ENCODE measurements around the gene MYH13.

MYH13 gene

GRCh38 chr17:10403589-10403988 lies 30.8 kb upstream of the MYH13 start:
- DNase-seq (ENCODE audit: extremely low read depth, low read depth) = no peak
- TF ChIP-seq, protein P1, sequence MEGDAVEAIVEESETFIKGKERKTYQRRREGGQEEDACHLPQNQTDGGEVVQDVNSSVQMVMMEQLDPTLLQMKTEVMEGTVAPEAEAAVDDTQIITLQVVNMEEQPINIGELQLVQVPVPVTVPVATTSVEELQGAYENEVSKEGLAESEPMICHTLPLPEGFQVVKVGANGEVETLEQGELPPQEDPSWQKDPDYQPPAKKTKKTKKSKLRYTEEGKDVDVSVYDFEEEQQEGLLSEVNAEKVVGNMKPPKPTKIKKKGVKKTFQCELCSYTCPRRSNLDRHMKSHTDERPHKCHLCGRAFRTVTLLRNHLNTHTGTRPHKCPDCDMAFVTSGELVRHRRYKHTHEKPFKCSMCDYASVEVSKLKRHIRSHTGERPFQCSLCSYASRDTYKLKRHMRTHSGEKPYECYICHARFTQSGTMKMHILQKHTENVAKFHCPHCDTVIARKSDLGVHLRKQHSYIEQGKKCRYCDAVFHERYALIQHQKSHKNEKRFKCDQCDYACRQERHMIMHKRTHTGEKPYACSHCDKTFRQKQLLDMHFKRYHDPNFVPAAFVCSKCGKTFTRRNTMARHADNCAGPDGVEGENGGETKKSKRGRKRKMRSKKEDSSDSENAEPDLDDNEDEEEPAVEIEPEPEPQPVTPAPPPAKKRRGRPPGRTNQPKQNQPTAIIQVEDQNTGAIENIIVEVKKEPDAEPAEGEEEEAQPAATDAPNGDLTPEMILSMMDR (IDR thresholded peaks at IDR 0.05; ENCODE audit: low read depth, low read length) = no peak

DNA sequence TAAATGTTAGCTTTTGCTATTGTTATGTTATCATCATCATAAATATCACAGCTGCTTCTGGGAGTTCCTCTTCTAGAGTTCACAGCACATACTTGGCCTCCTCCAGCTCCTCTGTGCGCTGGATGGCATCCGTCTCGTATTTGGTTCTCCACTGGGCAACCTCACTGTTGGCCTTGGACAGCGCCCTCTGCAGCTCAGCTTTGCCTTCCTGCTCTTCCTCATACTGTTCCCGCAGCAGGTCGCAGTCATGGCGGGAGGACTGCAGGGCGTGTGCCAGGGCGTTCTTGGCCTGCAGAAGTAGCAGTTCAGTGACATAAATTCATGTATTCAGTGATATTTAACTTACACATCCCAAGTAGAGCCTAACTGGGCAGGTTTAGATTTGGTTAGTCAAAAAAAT lies 25.5 kb upstream of the MYH13 start:
- TF ChIP-seq, protein P1 (IDR thresholded peaks at IDR 0.05; ENCODE audit: low read depth, low read length) = no peak
- DNase-seq (ENCODE audit: extremely low read depth, low read depth) = no peak

- TF ChIP-seq, protein P1 (IDR thresholded peaks at IDR 0.05; ENCODE audit: low read depth, low read length) = no peak
- DNase-seq (ENCODE audit: extremely low read depth, low read depth) = no peak
Measured at GRCh38 chr17:10396524-10397163, 23.8 kb upstream of the MYH13 start.

DNA sequence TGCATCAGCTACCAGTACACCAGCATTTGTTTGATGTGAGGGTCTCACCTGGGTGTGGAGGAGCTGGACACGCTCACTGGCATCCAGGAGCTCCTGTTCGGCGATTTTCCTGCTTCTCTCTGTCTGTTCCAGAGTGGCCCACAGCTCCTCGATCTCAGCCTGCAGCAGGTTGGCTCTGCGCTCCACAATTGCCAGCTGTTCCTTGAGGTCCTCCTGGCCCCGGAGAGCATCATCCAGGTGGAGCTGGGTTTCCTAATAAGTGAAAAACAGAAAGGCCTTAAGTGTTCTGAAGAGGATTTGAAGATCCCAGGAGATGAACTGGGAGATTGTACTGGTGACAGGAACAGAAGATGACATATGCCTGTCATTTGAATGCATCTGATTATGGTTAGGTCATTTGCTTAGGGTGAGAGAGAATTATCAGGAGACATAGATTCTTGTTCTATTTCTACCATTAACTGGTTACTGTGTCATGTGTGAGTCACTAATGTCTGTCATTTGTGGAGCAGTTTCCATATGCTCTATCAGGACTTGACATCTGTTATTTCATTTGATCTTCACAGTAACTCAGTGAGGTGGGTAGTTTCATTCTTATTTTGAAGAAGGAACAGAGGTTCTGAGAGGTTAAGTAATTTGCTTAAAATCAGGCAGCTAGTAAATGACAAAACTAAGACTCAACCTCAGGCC lies 21.5 kb upstream of the MYH13 start:
- TF ChIP-seq, protein P1 (IDR thresholded peaks at IDR 0.05; ENCODE audit: low read depth, low read length) = no peak
- DNase-seq (ENCODE audit: extremely low read depth, low read depth) = no peak

- TF ChIP-seq, protein P1 (IDR thresholded peaks at IDR 0.05; ENCODE audit: low read depth, low read length) = no peak
Measured at GRCh38 chr17:10392880-10393279, 20.1 kb upstream of the MYH13 start.

GRCh38 chr17:10385871-10386270 lies 13.1 kb upstream of the MYH13 start:
- DNase-seq (ENCODE audit: extremely low read depth, low read depth) = no peak
- TF ChIP-seq, protein P1 (IDR thresholded peaks at IDR 0.05; ENCODE audit: low read depth, low read length) = no peak

More at GRCh38 chr17:10392880-10393279, 20.1 kb upstream of the MYH13 start:
- DNase-seq (ENCODE audit: extremely low read depth, low read depth) = no peak

- TF ChIP-seq, protein P1 (IDR thresholded peaks at IDR 0.05; ENCODE audit: low read depth, low read length) = no peak
- no peak for DNase-seq (ENCODE audit: extremely low read depth, low read depth)
Measured at GRCh38 chr17:10384175-10384574, 11.4 kb upstream of the MYH13 start.

Measured in AG09319 (cell line).